ENCODE measurements around the gene JPH2. TPM values are rescaled to one million over a fixed set of nuclear protein-coding genes. Genes with fewer than 3 reads are reported as not detected.
"Not testable (repeated sequence)": the region's sequence is repeated elsewhere in the genome, so short reads cannot be mapped to it uniquely, and the experiment has no call there.

The JPH2 gene
- total RNA-seq, 2 donors from 2014 or later, result 121 to 130 TPM

- DNase-seq (ENCODE audit: low spot score), result no peak
- intact Hi-C loops (cut with DNase I), result no loop called here
These were observed 50.3 kb downstream of the JPH2 start for GRCh38 chr20:44136579-44137265.

- intact Hi-C loops (cut with DNase I), result no loop called here
- no peak for DNase-seq (ENCODE audit: low spot score)
These were observed 51.4 kb downstream of the JPH2 start for GRCh38 chr20:44135417-44136204.

GRCh38 chr20:44135012-44135412 lies 52.0 kb downstream of the JPH2 start:
- no peak for DNase-seq (ENCODE audit: low spot score)
- intact Hi-C loops (cut with DNase I), result no loop called here

- no peak for DNase-seq (ENCODE audit: low spot score)
- intact Hi-C loops (cut with DNase I), result no loop called here
These were observed 53.6 kb downstream of the JPH2 start for GRCh38 chr20:44133424-44133823.

GRCh38 chr20:44131704-44132103 lies 55.3 kb downstream of the JPH2 start:
- intact Hi-C loops (cut with DNase I), result no loop called here
- DNase-seq (ENCODE audit: low spot score), result no peak

- DNase-seq (ENCODE audit: low spot score), result no peak
- intact Hi-C loops (cut with DNase I), result no loop called here
These were observed 56.9 kb downstream of the JPH2 start for GRCh38 chr20:44129911-44130718.

DNA sequence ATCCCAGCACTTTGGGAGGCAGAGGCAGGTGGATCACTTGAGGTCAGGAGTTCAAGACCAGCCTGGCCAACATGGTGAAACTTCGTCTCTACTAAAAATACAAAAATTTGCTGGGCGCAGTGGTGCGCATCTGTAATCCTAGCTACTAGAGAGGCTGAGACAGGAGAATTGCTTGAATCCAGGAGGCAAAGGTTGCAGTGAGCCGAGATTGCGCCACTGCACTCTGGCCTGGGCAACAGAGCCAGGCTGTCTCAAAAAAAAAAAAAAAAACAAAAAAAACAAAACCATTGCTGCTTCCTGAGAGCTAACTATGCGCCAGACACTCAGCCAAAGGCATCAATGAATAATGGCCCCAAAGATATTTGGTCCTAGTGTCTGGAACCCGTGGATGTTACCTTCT lies 57.7 kb downstream of the JPH2 start:
- not testable (repeated sequence) for DNase-seq (ENCODE audit: low spot score)

DNA sequence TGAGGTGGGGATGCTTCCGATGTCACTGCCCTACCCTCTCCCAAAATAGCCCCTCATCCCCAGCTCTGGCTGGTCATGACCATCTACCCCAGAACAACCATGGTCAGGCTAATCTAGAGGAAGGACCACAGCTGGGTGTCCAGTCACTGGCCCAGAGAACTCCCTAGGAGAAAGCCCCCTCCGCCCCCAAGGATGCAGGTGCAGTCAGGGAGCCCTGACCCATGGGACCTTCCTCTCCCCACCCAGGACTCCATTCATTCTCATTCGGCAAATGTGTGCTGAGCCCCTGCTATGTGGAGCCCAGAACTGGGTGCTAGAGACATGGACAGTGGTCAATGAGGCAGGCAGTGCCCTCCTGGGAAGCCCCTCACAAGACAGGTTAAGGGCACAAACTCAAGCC lies 60.5 kb downstream of the JPH2 start:
- DNase-seq (ENCODE audit: low spot score), result no peak
- intact Hi-C loops (cut with DNase I), result no loop called here

More for the DNA sequence above, 57.7 kb downstream of the JPH2 start:
- intact Hi-C loops (cut with DNase I), result not testable (repeated sequence)

GRCh38 chr20:44125332-44126127 lies 61.5 kb downstream of the JPH2 start:
- DNase-seq (ENCODE audit: low spot score), result no peak
- intact Hi-C loops (cut with DNase I), result no loop called here

DNA sequence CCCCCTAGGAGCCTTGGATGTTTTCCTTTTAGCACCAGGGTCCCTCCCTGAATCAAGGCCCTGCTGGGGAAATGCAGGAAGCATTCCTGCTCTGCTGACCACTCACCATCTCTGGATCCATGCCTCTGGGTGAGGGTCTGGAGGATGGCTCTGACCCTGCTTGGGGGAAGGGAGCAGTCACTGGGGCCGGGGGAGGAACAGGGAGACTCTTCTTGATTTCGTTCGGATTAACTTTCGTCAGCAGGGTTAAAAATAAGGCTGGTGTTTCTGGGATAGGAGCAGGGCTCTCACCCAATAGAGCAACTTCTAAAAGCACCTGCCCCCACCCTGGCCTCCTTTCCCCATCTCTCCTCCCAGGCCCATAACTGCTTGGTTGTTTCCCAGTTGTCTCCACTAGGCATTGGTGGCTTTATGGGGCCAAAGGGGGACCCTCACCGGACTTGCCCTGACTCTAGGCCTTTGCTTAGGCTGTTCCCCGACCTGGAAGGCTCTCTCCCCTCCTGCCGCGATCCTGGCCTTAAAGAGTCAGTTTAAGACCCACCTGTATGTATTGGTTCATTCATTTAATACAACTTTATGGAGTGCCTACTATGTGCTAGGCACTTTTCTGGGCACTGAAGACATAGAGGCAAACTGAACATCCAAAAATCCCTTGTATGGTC lies 63.0 kb downstream of the JPH2 start:
- DNase-seq (ENCODE audit: low spot score), result no peak
- intact Hi-C loops (cut with DNase I), result no loop called here

DNA sequence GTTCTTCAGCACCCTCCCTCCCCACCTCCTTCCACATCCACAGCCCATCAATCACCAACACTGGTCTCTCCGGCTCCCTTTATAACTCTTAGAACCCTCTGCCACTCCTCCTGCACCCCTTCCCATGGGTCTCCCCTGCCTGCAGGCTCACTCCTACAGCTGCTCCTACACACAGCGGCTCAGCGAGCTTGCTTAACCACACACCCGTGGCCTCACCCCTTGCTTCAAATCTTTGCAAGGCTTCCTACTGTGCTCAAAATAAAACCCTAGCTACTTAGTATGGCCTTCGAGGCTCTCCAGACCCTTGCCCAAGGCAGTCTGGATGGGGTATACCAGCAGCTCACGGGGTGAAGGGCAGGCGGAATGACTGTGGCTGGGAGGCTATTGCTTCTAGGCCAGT lies 63.7 kb downstream of the JPH2 start:
- no peak for DNase-seq (ENCODE audit: low spot score)
- intact Hi-C loops (cut with DNase I), result no loop called here

- DNase-seq (ENCODE audit: low spot score), result no peak
- intact Hi-C loops (cut with DNase I), result no loop called here
These were observed 66.1 kb downstream of the JPH2 start for GRCh38 chr20:44120676-44121425.

DNA sequence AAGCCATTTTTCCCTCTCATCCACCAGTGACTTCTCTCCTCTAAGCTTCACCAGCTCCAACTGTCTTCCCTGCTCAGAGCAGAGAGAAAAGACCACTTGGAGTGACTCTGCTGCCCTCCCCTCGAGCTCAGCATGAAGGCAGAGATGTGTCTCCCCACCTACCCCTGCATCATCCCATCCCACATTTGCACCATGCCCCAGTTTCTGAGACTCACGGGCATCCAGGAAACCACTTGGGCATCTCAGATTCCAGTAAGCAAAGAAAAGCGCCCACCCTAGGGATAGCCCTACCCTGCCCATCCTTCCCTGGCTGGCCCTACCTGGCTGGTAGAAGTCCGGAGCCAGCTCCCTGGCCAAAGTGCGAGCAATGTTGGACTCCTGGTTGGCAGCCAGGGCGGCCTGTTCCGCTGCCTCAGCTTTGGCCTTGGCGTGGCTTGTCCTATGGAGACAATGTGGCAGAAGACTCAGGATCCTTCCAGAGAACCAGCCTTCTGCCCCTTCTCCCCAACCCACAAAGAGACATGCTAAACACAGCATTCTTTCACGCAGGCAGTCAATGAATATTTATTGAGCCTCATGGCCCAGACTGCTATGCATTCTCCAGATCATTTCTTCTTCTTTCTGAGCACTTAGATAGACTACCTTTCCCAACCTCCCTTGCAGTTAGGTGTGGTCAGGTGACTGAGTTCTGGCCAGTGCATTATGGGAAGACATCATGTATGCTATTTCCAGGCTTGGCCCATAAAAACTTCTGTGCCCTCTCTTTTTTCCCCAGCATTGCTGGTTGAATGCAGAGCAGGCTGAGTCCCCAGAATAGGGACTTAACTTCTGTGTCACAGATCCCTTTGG lies 68.6 kb downstream of the JPH2 start:
- intact Hi-C loops (cut with DNase I), result loop anchor here (5.0 kb wide), 1 partner anchor 69 kb away; the partner anchor contains the start of gene JPH2 (in 2 of the 2)

GRCh38 chr20:44117296-44118184 lies 69.4 kb downstream of the JPH2 start:
- DNase-seq (ENCODE audit: low spot score), result no peak
- intact Hi-C loops (cut with DNase I), result loop anchor here (5.0 kb wide), 1 partner anchor 70 kb away; the partner anchor contains the start of gene JPH2 (in 2 of the 2)

More for the DNA sequence above, 68.6 kb downstream of the JPH2 start:
- no peak for DNase-seq (ENCODE audit: low spot score)

- no peak for DNase-seq (ENCODE audit: low spot score)
- intact Hi-C loops (cut with DNase I), result loop anchor here (5.0 kb wide), 1 partner anchor 71 kb away; the partner anchor contains the start of gene JPH2 (in 2 of the 2)
These were observed 71.0 kb downstream of the JPH2 start for GRCh38 chr20:44115762-44116644.

Data from posterior vena cava (tissue), 2 donors.